Anterior cingulate cortex (tissue), 58 donors: ENCODE results near the gene PIP5KL1.
A peak's percentile ranks its signal among the peaks of the same experiment; 100 is the strongest.

Experiments used
- DNase-seq, 58 donors: peaks; one replicate each; lab custom pipeline; 2025; lab: John Stamatoyannopoulos, UW

PIP5KL1 gene

GRCh38 chr9:127953768-127954505, 23.4 kb upstream of the PIP5KL1 start:
- no peak for DNase-seq

DNA sequence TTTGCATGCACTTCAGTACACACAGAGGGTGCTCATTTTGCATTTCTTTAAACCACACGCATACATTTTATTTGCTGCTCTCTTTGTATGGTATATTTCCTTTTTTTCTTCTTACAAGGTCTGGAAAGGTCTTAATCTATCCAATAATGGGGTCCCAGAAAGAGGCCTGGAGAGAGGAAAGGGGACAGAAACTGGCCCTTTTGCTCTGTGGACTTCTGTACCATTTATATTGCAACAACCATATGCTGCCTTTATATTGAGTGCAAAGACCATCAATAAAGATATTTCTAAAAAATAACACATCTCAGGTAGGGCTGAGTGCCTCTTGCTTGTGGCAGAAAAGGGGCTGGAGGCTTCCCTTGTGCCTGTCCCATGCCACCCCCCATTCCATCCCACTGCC, 22.6 kb upstream of the PIP5KL1 start:
- DNase-seq: no peak

GRCh38 chr9:127950513-127951289, 20.1 kb upstream of the PIP5KL1 start:
- peak in 57 of 58 donors; percentile 46 to 99 (median 92) for DNase-seq

GRCh38 chr9:127949827-127950512, 19.4 kb upstream of the PIP5KL1 start:
- DNase-seq: peak in 33 of 58 donors; percentile 33 to 83 (median 54)

DNA sequence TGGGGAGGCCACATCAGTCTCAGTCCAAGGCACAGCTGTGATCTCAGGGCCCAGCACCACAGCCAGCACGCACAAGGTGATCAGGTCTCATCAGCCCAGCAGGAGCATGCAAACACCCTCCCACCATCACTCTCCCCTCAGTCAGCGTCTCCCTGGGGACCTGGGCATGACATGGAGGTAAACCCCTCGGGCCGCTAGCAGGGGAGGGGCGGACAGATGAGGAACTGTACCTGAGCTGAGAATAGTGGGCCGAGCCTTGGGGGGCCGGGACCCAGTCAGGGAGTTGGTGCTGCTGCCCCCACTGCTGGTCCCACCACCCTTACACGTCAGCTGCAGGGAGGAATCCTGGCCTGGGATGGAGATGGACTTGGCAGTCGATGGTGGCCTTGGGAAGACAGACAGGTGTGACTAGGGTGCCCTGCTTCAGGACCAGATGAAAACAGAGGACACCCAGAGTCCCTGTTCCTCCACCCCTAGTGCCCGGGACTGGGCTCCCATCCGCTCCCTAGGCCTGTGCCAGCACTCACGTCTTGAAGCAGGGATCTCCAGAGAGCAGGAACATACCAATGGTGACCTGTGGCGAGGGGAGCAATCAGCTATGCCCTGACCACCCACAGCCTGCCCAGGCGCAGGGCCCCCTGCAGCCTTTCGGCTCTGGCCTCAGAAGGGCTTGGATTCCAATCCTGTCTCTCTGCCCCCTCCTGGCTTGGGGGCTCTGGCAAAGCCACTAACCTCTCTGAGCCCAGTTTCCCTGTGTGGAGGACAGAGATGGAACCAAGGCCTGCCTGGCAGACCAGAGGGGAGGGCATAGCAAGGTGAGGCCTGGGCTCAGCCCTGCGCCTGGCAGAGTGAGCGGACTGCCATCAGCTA, 17.5 kb upstream of the PIP5KL1 start:
- no peak for DNase-seq

DNA sequence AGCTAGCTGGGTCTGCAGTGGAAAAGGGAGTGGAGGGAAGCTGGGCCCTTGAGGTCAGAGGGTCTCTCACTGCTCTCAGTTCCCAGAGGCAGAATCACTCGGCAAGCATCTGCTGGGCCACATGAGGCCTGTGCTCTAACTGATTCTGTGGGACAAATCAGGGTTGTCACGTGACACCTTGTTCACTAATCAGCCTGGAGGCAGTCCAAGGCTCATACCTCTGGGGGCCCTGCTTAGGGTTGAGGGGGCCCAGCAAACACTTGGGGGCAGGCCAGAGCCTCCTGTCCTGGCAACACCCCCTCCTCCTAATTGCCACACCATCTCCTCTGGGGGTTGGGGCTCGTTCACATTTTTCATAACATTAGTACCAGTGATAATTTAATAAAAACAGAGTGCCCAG, 16.2 kb upstream of the PIP5KL1 start:
- peak in 1 of 58 donors; percentile 40 for DNase-seq

GRCh38 chr9:127945942-127946341, 15.4 kb upstream of the PIP5KL1 start:
- DNase-seq: peak in 1 of 58 donors; percentile 28

- DNase-seq: no peak
Measured at GRCh38 chr9:127945338-127945737, 14.8 kb upstream of the PIP5KL1 start.

DNA sequence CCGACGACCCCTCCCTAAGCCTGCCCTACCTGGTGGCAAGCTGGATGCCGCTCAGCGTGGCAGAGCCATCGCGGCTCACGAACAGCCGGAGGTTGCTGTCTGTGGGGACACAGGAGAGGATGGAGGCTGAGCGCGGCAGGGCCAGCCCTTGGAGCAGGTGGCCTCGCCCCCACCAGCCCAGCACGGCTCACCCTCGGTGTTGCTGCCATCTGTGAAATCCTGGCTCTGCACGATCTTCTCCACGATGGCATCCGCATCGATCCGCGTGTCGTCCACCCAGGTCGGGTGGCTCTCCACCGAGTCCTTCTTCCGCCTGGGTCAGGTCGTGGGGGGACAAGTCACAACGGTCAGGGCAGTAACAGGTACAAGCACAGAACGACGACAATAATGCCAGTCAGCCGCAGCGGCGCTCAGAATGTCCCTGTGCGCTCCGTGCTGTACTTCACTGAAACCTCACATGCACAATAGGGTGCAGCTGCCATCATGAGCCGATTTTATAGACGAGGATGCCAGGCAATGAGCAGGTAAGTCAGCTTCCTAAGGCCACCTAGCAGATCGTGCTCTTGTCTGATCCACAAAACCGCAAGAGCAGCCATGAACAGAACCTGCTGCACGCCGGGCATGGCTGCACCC, 14.1 kb upstream of the PIP5KL1 start:
- no peak for DNase-seq

DNA sequence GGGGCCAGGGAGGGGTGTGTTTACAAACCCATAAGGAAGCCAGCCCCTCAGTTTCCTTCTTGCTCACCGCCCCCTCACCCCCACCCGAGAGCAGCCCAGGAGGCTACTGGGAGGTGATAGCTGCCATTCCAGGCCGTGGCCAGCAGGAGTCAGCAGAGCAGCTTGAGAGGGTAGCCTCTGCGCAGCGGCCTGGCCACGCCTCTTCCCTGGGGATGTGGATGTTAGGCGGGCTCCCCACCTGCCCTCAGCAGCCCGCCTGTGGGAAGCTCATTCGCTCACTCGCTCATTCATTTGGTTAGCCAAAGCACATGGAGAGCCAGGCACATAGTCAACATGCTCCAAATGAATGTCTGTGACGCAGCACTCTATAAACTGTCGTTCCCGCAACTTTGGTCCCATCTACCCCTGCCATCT, 13.2 kb upstream of the PIP5KL1 start:
- peak in 57 of 58 donors; percentile 28 to 94 (median 82) for DNase-seq

DNA sequence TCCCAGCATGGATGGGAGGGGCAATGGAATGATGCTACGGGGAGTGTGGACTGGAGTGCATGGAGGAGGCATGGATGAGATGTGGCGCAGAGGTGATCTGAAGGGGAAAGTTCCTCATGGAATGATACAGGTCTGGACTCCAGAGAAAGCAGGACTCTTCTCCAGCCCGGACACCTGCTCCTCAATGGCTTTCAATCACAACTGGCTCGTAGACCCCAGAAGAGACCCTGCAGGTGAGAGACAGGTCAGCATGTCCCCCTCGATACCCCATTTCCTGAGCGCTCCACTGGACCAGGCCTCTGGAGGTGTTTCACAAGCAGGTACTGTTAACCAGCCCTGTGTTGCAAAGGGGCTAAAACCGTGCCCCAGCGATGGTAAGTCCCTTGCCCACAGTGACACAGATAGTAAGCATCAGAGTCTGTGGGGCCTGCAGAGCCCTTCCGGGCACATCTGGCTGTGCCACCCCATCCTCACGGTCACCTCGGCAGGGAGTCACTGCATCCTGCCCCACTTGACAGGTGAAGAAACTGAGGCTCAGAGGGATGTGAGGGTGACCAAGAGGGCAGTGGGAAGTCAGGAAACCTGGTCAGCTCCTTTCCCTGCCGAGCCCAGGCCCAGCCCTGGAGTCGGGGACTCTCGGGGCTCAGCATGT, 12.6 kb upstream of the PIP5KL1 start:
- no peak for DNase-seq

DNA sequence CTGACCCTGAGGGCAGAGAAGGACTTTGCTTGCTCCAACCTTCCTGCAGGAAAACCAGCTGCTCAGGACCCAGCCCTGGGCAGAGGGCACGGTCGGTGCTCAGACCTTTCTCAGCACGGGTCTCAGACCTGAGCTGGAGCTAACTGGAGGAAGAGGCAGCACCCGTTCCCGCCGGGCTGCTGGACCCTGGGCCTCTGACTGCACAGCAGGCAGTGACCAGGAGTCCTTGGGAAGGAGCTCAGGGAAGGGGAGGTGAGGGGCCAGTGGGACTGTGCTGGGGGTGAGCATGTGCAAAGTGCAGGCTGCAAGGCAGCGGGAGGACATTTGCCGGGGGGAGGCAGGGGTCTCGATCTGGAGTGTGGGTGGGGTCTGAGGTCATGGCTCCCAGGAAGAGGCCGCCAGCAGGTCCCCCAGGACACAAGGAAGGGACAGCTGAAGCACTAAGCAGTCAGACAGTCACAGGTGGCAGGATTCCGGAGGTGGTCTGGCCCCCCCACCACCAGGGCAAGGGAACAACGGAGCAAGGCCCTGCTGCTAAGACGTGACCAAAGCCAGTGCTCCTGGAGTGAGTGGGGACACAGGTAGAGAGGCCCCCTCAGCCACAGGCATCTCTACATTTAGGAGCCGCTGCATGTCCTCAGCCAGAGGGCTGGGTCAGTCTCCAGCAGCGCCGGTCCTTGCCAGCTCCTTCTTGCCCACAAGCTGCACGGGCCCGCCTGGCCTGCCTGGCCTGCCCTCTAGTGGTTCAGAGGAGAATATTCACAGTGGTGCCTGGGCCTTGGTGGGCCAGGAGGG, 11.8 kb upstream of the PIP5KL1 start:
- peak in 47 of 58 donors; percentile 11 to 82 (median 48) for DNase-seq

- no peak for DNase-seq
Measured at GRCh38 chr9:127941961-127942215, 11.3 kb upstream of the PIP5KL1 start.

DNA sequence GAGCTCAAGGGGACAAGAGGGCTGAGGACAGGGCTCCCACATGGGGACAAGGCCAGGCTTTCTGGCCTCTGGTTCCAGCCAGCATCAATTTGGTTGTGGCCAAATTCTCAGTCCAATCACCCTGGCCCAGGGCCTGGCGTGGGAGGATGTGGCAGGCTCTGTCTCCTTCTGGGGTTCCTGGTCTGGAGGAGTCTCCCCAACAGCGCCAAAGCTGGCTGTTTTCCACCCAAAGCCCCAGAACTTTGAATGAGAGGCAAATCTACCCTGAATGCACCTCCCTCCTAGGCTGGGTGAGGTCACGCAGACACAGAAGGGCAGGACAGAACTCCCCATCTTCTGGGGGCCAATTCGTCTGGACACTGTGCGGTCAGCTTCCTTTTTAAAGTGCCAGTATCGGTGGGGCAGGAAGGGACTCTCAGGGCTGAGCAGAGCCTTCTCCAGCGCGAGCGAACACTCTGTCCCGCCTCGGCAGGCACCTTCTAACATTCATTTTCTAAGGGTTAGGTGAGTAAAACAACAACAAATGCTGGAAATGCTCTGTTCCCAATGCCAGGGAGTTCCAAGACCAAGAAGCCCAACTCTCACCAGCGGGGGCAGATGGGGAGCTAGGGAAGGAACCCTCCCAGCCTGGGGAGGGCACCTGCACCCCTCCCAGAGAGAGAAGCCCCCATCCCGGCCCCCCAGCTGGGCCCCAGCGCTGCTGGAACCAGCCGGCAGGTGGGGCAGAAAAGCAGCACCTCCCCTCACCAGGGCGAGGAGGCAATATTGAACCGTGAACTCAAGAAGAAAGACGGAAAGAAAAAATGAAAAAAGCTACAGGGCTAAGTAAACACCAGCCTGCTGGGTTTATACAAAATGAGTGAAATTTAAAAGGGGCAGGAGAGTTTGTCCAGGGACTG, 10.7 kb upstream of the PIP5KL1 start:
- no peak for DNase-seq

GRCh38 chr9:127940593-127940992, 10.0 kb upstream of the PIP5KL1 start:
- DNase-seq: no peak

DNA sequence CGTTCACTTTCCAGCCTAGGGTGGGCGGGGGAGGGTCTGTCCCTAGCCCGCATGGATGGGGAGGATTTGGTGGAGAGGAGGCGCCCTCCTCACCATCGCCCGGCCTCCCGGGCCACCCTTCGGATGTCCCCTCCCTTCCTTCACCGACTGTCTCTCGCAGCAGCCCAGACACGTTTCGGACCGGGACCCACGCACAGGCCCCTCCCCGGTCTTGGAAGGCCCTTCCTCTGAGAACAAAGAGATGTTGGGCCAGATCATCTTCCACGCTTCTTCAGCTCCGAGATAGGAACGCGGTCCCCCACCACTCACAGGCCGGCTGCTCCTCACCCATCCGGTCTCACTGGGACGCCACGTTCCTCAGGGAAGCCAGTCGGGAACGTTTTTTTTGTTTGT, 7.7 kb upstream of the PIP5KL1 start:
- DNase-seq: peak in 1 of 58 donors; percentile 44
